Thymus (tissue), 11 donors: Measurements from ENCODE around the gene PGBD5. TPM values are rescaled to one million over a fixed set of nuclear protein-coding genes. Genes with fewer than 3 reads are reported as not detected.

ENCODE experiments used
- DNase-seq, 9 donors: peaks; one replicate each; pipeline ENCODE4 v3.0.0-alpha.2; 2013; ENCODE audit warnings: low spot score in 9 of 9, low read depth in 6 of 9, missing footprints in 1 of 9
- H3K27ac ChIP-seq, 2 donors: one replicate each; pipeline ENCODE4 v1.5.1; 2013; ENCODE audit warnings: control low read depth in 1 of 2, low read depth in 1 of 2, low read length in 1 of 2, mild to moderate bottlenecking in 1 of 2, moderate library complexity in 1 of 2
- H3K27me3 ChIP-seq, 2 donors: one replicate each; pipeline ENCODE4 v1.5.1; 2013; ENCODE audit warnings: low read length in 1 of 2; ENCODE audit not compliant: control insufficient read depth in 2 of 2, insufficient read depth in 1 of 2
- H3K36me3 ChIP-seq, 2 donors: one replicate each; pipeline ENCODE4 v1.5.1; 2013; ENCODE audit warnings: low read length in 1 of 2, mild to moderate bottlenecking in 1 of 2, moderate library complexity in 1 of 2; ENCODE audit not compliant: control insufficient read depth in 2 of 2, insufficient read depth in 2 of 2
- H3K4me1 ChIP-seq, 2 donors: one replicate each; pipeline ENCODE4 v1.5.1; 2013; ENCODE audit warnings: low read length in 2 of 2; ENCODE audit not compliant: control insufficient read depth in 2 of 2, insufficient read depth in 2 of 2
- H3K4me3 ChIP-seq, 2 donors: one replicate each; pipeline ENCODE4 v1.5.1; 2013; ENCODE audit warnings: low read length in 2 of 2, control low read depth in 1 of 2, mild to moderate bottlenecking in 1 of 2
- H3K9me3 ChIP-seq, 2 donors: one replicate each; pipeline ENCODE4 v1.5.1; 2013; ENCODE audit warnings: low read length in 1 of 2, mild to moderate bottlenecking in 1 of 2; ENCODE audit not compliant: control insufficient read depth in 2 of 2, insufficient read depth in 1 of 2
- WGBS: extraction: QIAGEN DNeasy Blood & Tissue Kit; methylation state at CpG from one replicate; pipeline ENCODE4 v1.1.7; 2013; 5-methylcytosine and 5-hydroxymethylcytosine counted together
- polyA plus RNA-seq: library from polyadenylated mRNA; stranded (reverse); fragments of 200-250 nt; gene quantifications from one replicate; pipeline ENCODE4 v1.2.3, GENCODE V29; 2013
- total RNA-seq: library from RNA; stranded (reverse); fragments of 120-200 nt; gene quantifications from one replicate; pipeline ENCODE4 v1.2.4, GENCODE V29; 2013
- donor health status: healthy.

PGBD5 gene
- total and polyA plus RNA-seq, 2 donors: 2.1 to 4.4 TPM

- H3K4me3 ChIP-seq: no peak overlapping the region
Measured at GRCh38 chr1:230368363-230368762, 57.8 kb downstream of the PGBD5 start.

GRCh38 chr1:230366504-230366915 lies 59.6 kb downstream of the PGBD5 start:
- Histone ChIP-seq H3K27ac (no peak overlapping the region), H3K4me1 (no peaks in the 10 kb centered on the region), H3K9me3 (no peaks in the 10 kb centered on the region), H3K36me3 (no peaks in the 10 kb centered on the region), H3K4me3 (no peak overlapping the region), H3K27me3 (peaks cover 0 to 3% of the 10 kb centered on the region in 2 donors)
- 87% methylated on average over 7 of the region's 7 CpGs for WGBS
- no peak for DNase-seq

More at GRCh38 chr1:230368363-230368762, 57.8 kb downstream of the PGBD5 start:
- no peaks in the 10 kb centered on the region for H3K4me1 ChIP-seq
- H3K9me3 ChIP-seq: no peaks in the 10 kb centered on the region
- H3K27ac ChIP-seq: no peak overlapping the region
- no peaks in the 10 kb centered on the region for H3K36me3 ChIP-seq
- WGBS: 86% methylated on average over 5 of the region's 5 CpGs
- DNase-seq: no peak
- H3K27me3 ChIP-seq: peaks cover 0 to 3% of the 10 kb centered on the region in 2 donors

DNA sequence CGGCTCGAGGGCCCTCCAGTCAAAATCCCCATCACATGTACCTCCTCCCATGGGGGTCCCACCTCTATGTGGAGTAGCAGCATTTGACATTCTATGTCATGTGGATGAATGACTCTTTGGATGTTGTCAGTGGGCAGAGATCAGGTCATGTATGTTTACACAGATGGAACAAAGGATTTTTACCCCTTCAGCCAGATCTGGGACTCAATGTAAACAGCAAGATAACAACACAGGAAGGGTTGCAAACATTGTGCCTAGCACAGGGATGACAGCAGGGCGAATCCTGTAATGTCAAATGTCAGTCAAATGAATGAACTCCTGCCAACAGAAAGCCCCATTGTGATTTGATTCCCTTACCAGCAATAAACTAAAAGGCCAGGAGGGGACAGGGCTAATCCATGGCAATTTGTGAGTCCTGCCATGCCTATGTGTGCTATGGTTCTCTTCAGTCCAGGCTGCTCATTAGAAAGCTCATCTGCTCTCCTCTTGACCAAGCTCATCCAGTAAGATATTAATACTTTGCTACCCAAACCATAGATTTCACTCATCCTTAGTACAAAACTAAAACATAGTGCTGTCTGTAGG lies 60.3 kb downstream of the PGBD5 start:
- Histone ChIP-seq H3K27ac (no peak overlapping the region), H3K36me3 (no peaks in the 10 kb centered on the region), H3K27me3 (peaks cover 0 to 3% of the 10 kb centered on the region in 2 donors), H3K4me3 (no peak overlapping the region), H3K4me1 (no peaks in the 10 kb centered on the region), H3K9me3 (no peaks in the 10 kb centered on the region)
- no peak for DNase-seq
- WGBS: 92% methylated on average over 3 of the region's 3 CpGs

DNA sequence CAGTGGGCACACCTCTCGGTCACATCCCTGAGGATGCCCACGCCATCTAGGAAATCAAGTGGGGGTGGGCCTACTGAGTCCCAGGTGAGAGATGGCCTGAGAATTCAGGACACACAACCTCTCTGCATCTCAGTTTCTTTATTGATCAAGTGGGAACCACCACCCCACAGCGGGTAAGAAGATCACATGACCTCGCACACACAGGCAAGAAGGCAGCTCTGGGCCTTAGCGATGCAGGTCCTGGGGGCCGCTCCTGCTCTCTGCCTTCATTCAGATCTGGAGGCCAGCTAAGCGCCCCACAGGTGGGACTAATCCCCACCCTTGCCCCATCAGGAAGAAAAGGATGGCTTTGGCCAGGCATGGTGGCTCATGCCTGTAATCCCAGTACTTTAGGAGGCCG lies 63.2 kb downstream of the PGBD5 start:
- WGBS: 94% methylated on average over 8 of the region's 8 CpGs
- Histone ChIP-seq H3K4me1 (no peaks in the 10 kb centered on the region), H3K36me3 (no peaks in the 10 kb centered on the region), H3K4me3 (no peak overlapping the region), H3K27ac (no peak overlapping the region), H3K9me3 (no peaks in the 10 kb centered on the region), H3K27me3 (peaks cover 0 to 3% of the 10 kb centered on the region in 2 donors)
- no peak for DNase-seq

DNA sequence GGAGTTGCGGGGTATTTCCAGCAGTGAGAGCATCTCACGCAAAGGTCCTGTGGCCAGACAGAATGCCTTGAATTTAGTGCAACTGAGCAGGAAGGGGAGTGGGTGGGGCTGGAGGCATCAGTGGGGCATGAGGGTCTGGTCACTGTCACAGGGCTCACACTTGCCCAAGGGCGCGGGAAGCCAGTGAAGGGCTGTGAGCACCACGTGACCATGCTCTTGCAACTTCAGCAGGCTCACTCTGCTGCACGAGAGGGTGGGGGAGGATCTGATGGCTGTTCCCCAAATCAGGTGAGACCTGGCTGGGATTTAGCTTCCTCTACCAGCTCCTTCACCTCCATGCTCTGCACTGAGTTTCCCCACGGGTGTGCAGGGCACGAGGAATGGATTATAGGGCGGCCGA lies 64.2 kb downstream of the PGBD5 start:
- Histone ChIP-seq H3K36me3 (no peaks in the 10 kb centered on the region), H3K27ac (no peak overlapping the region), H3K9me3 (no peaks in the 10 kb centered on the region), H3K27me3 (peaks cover 0 to under 1% of the 10 kb centered on the region in 2 donors), H3K4me3 (no peak overlapping the region), H3K4me1 (no peaks in the 10 kb centered on the region)
- no peak for DNase-seq
- 88% methylated on average over 10 of the region's 10 CpGs for WGBS

GRCh38 chr1:230359992-230360668 lies 66.0 kb downstream of the PGBD5 start:
- no peak for DNase-seq
- Histone ChIP-seq H3K27me3 (peaks cover 0 to 2% of the 10 kb centered on the region in 2 donors), H3K4me3 (no peak overlapping the region), H3K4me1 (no peaks in the 10 kb centered on the region), H3K9me3 (no peaks in the 10 kb centered on the region), H3K27ac (no peak overlapping the region), H3K36me3 (no peaks in the 10 kb centered on the region)
- 88% methylated on average over 7 of the region's 7 CpGs for WGBS

GRCh38 chr1:230356869-230357794 lies 69.0 kb downstream of the PGBD5 start:
- 88% methylated on average over 47 of the region's 47 CpGs for WGBS
- H3K4me3 ChIP-seq: no peak overlapping the region

DNA sequence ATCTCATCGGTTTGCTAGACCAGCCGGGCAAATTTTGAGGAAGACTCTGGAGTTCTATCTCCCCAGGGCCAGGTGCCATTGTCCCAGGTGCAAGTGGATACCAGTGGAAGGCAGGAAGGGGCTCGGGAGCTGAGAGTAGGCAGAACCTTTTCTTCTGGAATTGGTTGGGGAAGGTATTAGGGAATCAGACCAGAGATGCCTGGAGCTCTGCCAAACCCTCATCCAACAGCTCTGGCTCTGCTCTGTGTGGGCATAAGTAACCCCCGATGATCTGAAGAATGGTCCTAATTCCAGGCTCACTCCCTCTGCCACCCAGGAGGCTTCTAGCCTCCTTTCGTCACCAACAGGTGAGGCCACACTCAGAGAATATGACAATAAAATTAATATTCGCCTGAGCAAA lies 69.9 kb downstream of the PGBD5 start:
- 83% methylated on average over 6 of the region's 6 CpGs for WGBS
- H3K4me3 ChIP-seq: no peak overlapping the region
- no peak overlapping the region for H3K27ac ChIP-seq
- H3K9me3 ChIP-seq: no peaks in the 10 kb centered on the region
- peaks cover 0 to 2% of the 10 kb centered on the region in 2 donors for H3K27me3 ChIP-seq
- H3K36me3 ChIP-seq: no peaks in the 10 kb centered on the region
- no peak for DNase-seq
- no peaks in the 10 kb centered on the region for H3K4me1 ChIP-seq

More at GRCh38 chr1:230356869-230357794, 69.0 kb downstream of the PGBD5 start:
- no peaks in the 10 kb centered on the region for H3K36me3 ChIP-seq
- DNase-seq: no peak
- no peaks in the 10 kb centered on the region for H3K9me3 ChIP-seq
- H3K4me1 ChIP-seq: no peaks in the 10 kb centered on the region
- peaks cover 0 to 2% of the 10 kb centered on the region in 2 donors for H3K27me3 ChIP-seq
- H3K27ac ChIP-seq: no peak overlapping the region

DNA sequence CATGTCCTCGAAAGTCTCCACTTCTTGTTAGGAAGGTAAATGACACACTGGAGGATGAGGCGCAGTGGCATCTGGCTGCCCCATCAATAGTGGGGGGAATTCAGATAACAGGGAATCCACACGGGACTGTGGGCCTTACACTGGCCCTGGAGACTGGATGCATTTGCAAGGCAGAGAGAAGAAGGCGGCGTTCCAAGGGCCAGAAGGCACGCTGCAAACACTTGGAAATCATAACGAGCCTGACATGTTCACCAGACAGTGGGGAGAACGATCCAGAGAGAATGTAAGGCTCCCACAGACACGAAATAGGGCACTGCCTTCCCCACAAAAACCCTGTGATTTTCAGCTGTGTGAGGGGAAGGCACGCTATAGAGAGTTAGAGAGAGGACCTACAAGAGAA lies 70.5 kb downstream of the PGBD5 start:
- Histone ChIP-seq H3K36me3 (no peaks in the 10 kb centered on the region), H3K9me3 (no peaks in the 10 kb centered on the region), H3K4me3 (no peak overlapping the region), H3K4me1 (no peaks in the 10 kb centered on the region), H3K27ac (no peak overlapping the region), H3K27me3 (peaks cover 0 to 3% of the 10 kb centered on the region in 2 donors)
- no peak for DNase-seq
- WGBS: 93% methylated on average over 10 of the region's 10 CpGs
